Measurements from ENCODE around the gene AIFM1.

DNA sequence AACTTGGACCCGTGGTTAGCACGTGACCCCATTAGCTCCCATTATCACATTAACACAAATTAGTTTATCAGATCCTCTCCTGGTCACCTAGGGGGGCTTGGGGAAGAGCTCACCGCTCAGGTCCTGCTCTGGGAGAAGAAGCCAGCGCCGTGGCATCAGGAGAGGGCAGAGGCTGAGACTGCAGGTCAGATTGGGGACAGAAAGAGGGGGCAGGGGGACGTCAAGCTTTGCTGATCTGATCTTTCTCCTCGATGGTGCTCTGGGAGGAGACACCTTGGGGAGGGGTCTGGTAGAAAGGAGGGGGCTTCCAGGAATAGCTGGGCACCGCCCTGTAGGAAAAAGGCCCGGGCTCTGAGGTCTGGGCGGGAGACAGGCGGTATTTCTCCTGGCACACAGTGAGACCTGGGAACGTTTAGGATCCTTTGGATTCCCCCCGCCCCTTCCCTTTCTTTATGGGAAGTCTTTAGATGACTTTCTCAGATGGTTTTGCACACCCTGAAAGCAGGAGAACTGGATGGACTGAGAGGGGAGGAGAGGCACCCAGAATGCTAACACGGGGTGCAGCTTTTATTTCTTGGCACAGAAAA is 46.2 kb downstream of the AIFM1 start:
- TF ChIP-seq, protein P1, sequence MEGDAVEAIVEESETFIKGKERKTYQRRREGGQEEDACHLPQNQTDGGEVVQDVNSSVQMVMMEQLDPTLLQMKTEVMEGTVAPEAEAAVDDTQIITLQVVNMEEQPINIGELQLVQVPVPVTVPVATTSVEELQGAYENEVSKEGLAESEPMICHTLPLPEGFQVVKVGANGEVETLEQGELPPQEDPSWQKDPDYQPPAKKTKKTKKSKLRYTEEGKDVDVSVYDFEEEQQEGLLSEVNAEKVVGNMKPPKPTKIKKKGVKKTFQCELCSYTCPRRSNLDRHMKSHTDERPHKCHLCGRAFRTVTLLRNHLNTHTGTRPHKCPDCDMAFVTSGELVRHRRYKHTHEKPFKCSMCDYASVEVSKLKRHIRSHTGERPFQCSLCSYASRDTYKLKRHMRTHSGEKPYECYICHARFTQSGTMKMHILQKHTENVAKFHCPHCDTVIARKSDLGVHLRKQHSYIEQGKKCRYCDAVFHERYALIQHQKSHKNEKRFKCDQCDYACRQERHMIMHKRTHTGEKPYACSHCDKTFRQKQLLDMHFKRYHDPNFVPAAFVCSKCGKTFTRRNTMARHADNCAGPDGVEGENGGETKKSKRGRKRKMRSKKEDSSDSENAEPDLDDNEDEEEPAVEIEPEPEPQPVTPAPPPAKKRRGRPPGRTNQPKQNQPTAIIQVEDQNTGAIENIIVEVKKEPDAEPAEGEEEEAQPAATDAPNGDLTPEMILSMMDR (IDR thresholded peaks at IDR 0.05): no peak
- no peak for TF ChIP-seq EZH2 (IDR thresholded peaks at IDR 0.05)
- TF ChIP-seq EZH2phosphoT487 (IDR thresholded peaks at IDR 0.05): no peak
